GM19468 (cell line): ENCODE data around the gene CYB5B.
"Not testable (repeated sequence)": the region's sequence is repeated elsewhere in the genome, so short reads cannot be mapped to it uniquely, and the experiment has no call there.

Experiments
- ATAC-seq: cut with Tn5 transposase; IDR thresholded peaks from one replicate; pipeline ENCODE4 v1.9.1; 2021; ENCODE audit warnings: mild to moderate bottlenecking, moderate library complexity, moderate number of reproducible peaks; ENCODE audit not compliant: unreplicated experiment; ENCODE audit errors: extremely low read depth

Gene CYB5B

DNA sequence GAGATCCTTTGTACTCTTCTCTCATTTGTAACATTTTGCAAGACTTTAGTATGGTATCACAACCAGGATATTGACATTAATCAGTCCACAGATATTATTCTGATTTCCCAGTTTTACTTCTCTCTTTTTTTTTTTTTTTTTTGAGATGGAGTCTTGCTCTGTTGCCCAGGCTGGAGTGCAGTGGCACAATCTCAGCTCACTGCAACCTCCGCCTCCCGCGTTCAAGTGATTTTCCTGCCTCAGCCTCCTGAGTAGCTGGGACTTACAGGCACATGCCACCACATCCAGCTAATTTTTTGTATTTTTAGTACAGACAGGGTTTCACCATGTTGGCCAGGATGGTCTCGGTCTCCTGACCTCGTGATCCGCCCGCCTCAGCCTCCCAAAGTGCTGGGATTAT, 16.6 kb downstream of the CYB5B start:
- not testable (repeated sequence) for ATAC-seq

GRCh38 chr16:69443927-69444631, 19.7 kb downstream of the CYB5B start:
- no peak for ATAC-seq

DNA sequence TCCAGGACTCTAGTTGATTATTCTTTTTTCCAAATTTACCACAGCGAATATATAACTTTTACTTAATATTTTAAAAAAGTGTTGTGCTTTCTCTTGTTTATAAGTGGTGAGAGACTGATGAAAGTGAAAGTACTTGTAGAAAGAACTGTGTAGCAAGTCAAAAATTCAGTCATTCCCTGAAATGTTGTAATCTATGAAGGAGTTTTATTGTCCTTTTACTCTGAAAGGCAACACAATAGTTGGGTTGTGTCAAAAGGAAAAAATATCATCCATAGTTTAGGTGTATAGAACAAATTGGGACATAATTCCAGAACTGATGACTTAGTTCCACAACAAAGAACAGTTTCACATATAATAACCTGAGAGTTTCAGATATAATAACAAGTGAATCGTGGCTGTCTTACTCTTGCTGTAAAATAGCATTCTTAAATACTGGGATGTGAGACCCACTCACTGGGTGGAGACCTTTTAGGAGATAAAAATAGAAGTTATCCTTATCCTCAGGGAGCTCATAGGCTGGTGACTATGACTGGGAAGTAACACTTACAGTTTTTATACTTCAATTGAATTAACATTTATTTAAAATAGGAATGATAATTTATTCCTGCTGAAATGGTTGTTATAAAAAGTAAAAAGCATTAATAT, 20.6 kb downstream of the CYB5B start:
- no peak for ATAC-seq

DNA sequence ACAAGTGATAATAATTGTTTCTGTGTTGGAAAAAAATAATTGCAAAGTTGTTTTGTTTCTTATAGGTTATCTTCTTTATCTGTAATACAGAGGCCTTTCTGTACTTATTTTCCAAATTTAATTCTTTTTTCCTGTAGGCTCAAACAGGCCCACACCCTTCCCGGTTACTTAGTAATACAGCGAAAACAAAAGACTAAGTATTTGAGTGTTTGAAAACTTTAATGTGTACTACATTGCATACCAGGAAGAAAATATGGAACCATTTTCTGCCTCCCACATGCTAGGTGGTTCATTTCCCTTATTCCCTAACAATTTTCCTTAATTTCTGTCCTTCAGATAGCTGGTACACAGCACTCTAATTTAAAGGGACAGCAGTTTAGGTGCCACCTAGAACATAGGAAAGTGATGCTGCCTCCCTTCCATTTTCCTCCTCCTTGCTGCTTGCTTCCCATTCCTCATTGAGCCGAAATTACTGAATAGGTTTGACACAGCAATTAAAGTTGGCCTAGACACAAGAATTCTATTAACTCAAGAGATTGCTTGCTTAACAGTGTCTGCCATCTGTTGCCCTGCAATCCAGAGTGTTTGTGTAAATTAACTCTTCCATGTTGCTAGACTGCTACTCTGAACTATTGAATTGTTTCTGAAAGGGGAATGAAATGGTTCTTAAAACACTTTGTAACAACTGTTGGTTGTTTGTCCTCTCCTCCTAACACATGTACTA, 24.2 kb downstream of the CYB5B start:
- no peak for ATAC-seq

GRCh38 chr16:69451166-69451565, 26.7 kb downstream of the CYB5B start:
- ATAC-seq = no peak

DNA sequence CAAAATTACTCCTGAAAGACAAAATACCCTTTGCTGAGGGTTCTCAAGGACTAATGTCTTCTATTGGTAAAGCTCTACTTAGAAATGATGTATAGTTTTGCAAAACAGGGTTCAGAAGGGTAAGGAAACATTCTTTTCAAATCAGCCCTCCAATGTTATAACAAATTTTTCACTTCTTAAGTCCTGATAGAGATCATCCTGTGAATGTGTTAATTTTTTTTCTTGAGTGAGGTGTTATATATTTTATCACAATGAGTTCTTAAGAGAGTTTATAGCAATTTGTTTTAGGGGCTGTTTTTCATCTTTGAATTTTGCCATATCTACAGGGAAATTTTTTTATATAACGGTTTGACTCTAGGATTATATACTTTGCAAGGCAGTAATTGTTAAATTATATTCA, 29.5 kb downstream of the CYB5B start:
- ATAC-seq = no peak

- no peak for ATAC-seq
These were observed 39.5 kb downstream of the CYB5B start for GRCh38 chr16:69463876-69464275.

DNA sequence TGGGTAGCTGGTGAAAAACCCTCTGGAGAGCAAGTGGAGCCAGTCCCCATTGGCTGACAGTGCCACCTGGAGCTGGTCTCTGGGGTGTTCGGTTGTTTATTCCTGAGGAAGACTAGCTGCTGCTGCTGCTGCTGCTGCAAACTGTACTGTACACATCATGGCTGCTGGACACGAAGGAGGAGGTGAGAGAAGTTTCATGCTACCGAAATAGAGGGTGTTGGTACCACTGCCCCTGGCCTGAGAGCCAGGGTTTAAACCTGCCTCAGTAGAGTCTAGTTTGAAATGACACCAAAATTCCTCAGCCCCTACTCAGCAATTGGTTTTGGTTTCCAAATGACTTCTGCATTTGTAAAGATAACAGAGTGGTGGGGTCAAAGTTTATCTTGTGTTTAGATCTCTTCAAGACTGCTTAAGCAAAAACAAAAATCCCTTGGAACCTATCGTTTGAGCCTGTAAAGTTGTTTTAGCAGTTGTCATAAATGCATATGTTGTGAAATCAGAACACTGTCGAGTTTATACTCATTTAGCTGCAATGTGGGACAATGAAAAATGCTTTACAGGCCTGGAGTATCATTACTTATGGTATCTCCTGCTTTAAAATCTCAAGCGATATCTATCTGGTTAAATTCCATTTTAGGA, 40.8 kb downstream of the CYB5B start:
- no peak for ATAC-seq

DNA sequence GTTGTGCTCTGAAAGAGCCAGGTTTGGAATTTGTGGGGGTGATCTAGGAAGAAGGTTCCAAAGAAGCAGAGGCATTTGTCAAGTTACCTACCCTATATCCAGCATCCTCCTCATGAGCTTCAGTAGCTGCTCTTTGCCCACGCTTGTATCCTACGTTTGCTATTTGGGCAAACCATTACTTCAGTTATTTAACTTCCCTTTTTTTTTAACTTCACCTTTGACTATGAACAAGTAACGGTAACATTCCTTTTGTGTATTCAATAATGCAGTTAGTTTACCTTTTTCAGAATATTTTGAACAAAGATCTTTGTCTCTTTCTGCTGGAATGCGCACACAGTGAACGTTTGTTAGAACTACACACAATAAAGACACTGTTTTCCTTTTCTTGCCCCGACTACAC, 41.5 kb downstream of the CYB5B start:
- ATAC-seq = no peak

- no peak for ATAC-seq
These were observed 42.1 kb downstream of the CYB5B start for GRCh38 chr16:69466547-69466946.

DNA sequence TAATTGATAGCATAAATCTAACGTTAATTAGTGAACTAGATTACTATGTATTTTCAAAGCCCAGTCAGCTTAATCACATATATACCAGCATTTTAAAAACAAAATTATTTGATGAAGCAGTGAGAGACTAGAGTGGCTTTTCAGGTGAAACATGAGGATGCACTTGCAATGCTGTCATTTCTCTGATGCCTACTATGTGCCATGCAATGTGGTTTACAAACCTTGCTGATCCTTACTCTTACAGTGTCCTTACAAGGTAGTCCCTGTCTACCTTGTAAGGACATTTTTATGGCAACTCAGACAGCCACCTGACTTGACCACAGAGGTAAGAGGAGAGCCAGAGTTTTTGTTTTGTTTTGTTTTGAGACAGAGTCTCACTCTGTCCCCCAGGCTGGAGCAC, 42.7 kb downstream of the CYB5B start:
- no peak for ATAC-seq

DNA sequence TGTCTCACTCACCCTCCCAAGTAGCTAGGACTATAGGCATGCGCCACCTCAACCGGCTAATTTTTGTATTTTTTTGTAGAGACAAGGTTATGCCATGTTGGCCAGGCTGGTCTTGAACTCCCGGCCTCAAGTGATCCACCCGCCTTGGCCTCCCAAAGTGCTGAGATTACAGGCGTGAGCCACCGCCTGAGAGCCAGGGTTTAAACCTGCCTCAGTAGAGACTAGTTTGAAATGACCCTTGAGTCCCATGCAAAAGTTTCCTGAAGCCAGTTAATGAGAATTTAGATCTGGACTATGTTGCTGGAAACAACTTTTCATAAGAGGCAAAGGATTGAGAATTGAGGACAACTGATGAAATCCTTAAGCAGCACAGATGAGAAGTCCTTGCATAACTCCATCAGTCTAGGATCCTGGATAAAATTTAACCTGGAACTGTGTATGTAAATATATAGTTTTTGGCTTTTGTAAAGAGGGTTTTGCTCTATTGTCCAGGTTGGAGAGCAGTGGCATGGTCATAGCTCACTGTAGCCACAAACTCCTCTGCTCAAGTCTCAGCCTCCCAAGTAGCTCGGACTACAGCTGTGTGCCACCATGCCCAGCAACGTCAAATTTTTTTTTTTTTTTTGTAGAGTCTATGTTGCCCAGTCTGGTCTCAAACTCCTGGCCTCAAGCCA, 43.2 kb downstream of the CYB5B start:
- ATAC-seq = no peak

DNA sequence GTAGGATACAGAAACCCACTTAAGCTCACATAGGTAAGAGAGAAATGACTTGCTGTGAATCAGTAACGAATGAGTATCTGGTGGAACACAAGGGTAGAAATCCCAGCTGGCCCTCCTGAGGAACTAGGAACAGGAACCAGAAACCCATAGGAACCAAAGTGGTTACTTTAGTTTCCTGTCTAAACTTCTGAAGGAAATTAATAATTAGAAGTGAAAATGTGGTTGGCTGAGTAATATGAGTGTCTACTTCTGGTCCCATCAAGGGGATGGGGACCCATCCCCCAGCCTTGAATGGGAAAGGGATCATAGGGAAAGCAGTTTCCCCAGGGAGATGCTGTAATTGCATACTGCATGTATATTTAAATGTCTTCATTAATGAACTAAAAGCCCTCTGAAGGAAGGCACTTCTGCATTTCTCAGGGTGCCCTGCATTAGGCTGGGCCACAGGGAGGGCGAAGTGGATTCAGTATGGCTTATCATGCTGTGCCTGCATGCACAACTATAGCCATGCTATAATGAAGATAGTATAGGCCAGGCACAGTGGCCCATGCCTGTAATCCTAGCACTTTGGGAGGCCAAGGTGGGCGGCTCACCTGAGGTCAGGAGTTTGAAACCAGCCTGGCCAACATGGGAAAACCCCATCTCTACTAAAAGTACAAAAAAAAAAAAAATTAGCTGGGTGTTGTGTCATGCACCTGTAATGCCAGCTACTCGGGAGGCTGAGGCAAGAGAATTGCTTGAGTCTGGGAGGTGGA, 45.6 kb downstream of the CYB5B start:
- peak; percentile 29 for ATAC-seq

GRCh38 chr16:69471121-69471520, 46.7 kb downstream of the CYB5B start:
- no peak for ATAC-seq

- no peak for ATAC-seq
These were observed 50.0 kb downstream of the CYB5B start for GRCh38 chr16:69474408-69474807.

GRCh38 chr16:69476920-69477443, 52.6 kb downstream of the CYB5B start:
- ATAC-seq = no peak

- ATAC-seq = no peak
These were observed 53.1 kb downstream of the CYB5B start for GRCh38 chr16:69477546-69477945.

DNA sequence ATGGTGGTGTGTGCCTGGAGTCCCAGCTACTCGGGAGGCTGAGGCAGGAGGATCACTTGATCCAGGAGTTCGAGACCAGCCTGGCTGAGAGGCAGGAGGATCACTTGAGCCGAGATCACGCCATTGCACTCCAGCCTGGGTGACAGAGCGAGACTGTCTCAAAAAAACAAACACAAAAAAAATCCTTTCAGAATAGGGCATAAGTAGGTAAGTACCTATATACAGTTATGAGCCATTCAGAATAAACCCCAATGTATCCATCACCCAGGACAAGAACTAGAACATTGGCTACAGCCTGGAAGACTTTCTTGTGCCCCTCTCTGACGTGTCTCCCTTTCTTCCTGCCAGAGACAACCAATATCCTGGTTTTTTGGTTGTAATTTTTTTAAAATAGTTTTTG, 54.3 kb downstream of the CYB5B start:
- no peak for ATAC-seq

DNA sequence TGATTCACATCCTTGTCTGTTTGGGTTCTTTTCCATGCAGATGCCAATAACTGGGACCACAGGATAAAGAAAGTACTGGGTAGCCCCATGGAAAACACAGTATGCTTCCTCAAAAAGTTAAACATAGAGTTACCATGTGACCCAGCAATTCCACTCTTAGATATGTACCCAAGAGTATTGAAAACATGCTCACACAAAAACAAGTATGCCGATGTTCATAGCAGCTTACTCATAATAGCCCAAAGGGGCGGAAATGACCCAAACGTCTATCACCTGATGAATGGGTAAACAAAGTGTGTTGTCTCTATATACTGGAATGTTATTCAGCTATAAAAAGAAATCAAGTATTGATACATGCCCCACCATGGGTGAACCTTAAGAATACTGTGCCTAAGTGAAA, 55.4 kb downstream of the CYB5B start:
- ATAC-seq = no peak
